Hepatocyte (in vitro differentiated cells): ENCODE measurements around the gene ASIC2.

ENCODE experiments used
- CTCF ChIP-seq: fragments of 200-600 bp; sonication (generic); IDR thresholded peaks from 2 replicates; pipeline ENCODE4 v1.5.1; 2016; ENCODE audit warnings: antibody characterized with exemption, mild to moderate bottlenecking; ENCODE audit not compliant: poor library complexity
- EZH2phosphoT487 ChIP-seq: fragments of 200-600 bp; sonication (generic); IDR thresholded peaks from one replicate; pipeline ENCODE4 v1.6.1; 2018; ENCODE audit warnings: antibody characterized with exemption, mild to moderate bottlenecking, low read depth, moderate library complexity; ENCODE audit not compliant: unreplicated experiment, severe bottlenecking

DNA sequence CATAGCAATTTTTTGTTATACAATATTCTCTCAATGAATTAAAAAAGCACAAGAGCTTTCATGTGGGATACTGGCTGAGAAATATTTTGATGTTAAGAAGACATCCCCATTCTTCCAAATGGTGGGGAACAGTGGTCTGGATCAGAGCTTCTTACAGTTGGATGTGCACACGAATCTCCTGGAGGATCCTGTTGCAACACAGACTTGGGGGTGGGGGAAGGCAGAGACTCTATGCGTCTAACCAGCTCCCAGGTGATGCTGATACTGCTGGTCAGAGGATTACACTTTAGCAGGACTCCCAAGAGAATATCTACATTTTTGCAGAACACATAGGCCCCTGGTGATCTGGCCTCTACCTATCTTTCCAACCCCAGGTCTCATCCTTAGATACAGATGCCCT lies 193.2 kb downstream of the ASIC2 start:
- TF ChIP-seq EZH2phosphoT487 (no peak), CTCF (no peak)
